IPS DF 6.9 (cell line): ENCODE measurements around the gene PLD1.

ENCODE experiments used
- DNase-seq: peaks from one replicate; pipeline ENCODE4 v3.0.0-alpha.2; 2013; ENCODE audit warnings: low read depth, low spot score
- H3K27ac ChIP-seq: one replicate; pipeline ENCODE4 v1.5.1; 2013; ENCODE audit warnings: low read length, control low read depth
- H3K27me3 ChIP-seq: 2 replicates; pipeline ENCODE4 v1.6.1; 2013; ENCODE audit warnings: mild to moderate bottlenecking, low read length; ENCODE audit not compliant: control insufficient read depth, insufficient read depth
- H3K36me3 ChIP-seq: 2 replicates; pipeline ENCODE4 v1.6.1; 2013; ENCODE audit warnings: low read length; ENCODE audit not compliant: control insufficient read depth, insufficient read depth
- H3K4me1 ChIP-seq: 2 replicates; pipeline ENCODE4 v1.6.1; 2013; ENCODE audit warnings: low read length; ENCODE audit not compliant: control insufficient read depth, insufficient read depth
- H3K4me3 ChIP-seq: 2 replicates; pipeline ENCODE4 v1.5.1; 2013; ENCODE audit warnings: mild to moderate bottlenecking, low read length
- H3K9me3 ChIP-seq: 2 replicates; pipeline ENCODE4 v1.6.1; 2013; ENCODE audit warnings: low read length, inconsistent platforms; ENCODE audit not compliant: control insufficient read depth, insufficient read depth
- WGBS: extraction: QIAGEN DNeasy Blood & Tissue Kit; methylation state at CpG from one replicate; pipeline ENCODE4 v1.1.7; 2013; ENCODE audit warnings: mixed read lengths, missing lambda C conversion rate; ENCODE audit not compliant: insufficient read length, insufficient coverage; 5-methylcytosine and 5-hydroxymethylcytosine counted together

The PLD1 gene

DNA sequence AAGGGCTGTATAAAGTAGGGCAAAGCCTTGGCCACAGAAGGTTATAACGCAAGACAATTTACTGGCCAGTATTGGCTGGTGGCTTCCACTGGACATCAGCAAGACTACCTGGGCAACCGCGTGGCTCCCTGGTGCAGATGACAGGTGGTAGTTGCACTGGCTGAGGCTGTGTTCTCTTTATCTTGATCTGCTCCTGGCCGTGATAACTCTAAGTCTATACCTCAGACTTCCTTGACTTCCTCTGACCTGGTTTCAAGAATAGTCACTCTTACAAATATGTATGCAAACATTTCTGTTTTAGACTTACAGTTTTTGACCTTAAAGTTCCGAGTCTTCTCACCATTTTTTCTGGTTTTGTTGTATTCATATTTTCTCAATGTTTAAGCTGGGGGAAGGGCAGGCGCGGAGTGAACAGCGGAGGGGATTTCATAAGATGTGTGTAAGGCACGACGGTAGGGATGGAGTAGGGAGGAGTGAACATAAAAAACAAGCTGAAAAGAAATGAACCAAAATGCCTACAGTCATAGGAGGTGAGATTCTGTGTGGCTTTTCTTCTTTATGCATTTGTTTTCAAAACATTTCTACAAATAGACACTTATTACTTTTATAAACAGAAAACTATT lies 17.7 kb upstream of the PLD1 start:
- H3K4me1 ChIP-seq, result no peaks in the 10 kb centered on the region; the same call in 1 of the 2 replicates
- H3K27ac ChIP-seq, result no peak overlapping the region
- no peaks in the 10 kb centered on the region for H3K9me3 ChIP-seq
- H3K27me3 ChIP-seq, result no peaks in the 10 kb centered on the region
- no CpG with 5 or more reads among the region's 10 CpGs for WGBS
- no peak overlapping the region for H3K4me3 ChIP-seq
- H3K36me3 ChIP-seq, result no peaks in the 10 kb centered on the region
- no peak for DNase-seq

DNA sequence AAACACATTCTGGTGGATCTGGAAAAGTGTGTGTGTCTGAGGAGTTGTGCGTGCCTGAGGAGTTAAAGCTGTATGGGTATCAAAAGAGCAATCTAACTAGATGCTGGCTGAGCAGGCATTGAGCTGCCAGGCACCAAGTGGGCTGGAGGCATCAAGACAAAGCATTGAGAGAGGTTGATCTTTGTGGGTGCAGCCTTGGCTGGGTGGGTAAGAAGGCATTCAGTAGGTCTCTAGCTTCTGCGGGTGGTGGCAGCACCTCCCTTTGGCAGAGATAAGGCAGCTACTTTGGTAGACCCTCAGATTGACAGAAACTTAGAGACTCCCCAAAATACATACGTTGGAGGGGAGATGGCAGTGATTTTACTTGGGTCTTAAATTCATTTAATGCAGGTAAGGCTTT lies 17.1 kb upstream of the PLD1 start:
- Histone ChIP-seq H3K4me3 (no peak overlapping the region), H3K4me1 (no peaks in the 10 kb centered on the region; the same call in 1 of the 2 replicates), H3K9me3 (no peaks in the 10 kb centered on the region), H3K27ac (no peak overlapping the region), H3K27me3 (no peaks in the 10 kb centered on the region), H3K36me3 (no peaks in the 10 kb centered on the region)
- WGBS, result no CpG with 5 or more reads among the region's 3 CpGs
- no peak for DNase-seq

DNA sequence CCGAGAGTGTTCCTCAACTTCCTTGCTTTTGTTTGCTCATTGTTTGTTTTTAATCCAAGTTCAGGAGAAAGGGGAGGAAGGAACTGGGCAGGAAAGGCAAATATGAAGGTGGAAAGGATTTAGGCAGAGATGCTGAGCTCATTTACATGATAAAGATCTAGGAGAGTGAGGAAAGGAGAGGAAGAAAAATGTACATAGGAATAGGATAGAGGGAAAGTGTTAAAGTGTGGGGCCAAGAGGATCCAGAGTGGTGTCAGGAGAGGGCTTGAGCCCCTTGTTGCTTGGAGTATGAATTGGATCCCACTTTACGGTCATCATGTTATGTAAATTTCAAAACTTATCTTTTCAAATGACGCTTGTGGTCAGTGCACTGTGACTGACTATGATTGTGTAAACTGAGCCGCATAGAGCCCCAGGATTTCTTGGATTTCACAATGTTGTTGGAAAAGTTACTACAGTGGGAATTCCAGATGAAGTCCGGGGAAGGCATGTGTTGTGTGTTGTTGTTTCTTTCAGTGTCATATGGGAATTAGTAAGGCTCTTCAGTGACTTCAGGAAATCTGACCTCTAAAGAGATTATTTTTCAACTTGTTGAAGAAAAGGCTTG lies 15.0 kb upstream of the PLD1 start:
- no peak for DNase-seq
- no peaks in the 10 kb centered on the region; the same call in 1 of the 2 replicates for H3K4me1 ChIP-seq
- no CpG with 5 or more reads among the region's 5 CpGs for WGBS
- no peak overlapping the region for H3K27ac ChIP-seq
- H3K27me3 ChIP-seq, result no peaks in the 10 kb centered on the region
- H3K4me3 ChIP-seq, result no peak overlapping the region
- no peaks in the 10 kb centered on the region for H3K36me3 ChIP-seq
- no peaks in the 10 kb centered on the region for H3K9me3 ChIP-seq

DNA sequence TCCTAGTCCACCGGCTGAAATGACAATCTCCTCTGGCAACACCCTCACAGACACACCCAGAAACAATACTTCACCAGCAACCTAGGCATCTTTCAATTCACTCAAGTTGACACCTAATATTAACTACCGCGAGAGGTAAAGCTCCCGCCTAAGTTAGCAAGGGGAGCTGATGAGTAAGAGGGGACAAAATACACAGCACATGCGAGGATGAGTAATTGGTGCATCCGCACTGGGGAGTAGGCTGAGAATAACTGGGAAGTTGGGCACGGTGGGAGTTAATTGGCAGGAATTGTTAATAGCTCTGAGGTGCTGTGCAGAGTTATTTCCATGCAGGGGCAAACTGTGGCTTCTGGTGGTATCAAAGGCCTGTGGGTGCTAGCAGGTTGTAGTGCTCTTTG lies 14.5 kb upstream of the PLD1 start:
- no peak overlapping the region for H3K27ac ChIP-seq

DNA sequence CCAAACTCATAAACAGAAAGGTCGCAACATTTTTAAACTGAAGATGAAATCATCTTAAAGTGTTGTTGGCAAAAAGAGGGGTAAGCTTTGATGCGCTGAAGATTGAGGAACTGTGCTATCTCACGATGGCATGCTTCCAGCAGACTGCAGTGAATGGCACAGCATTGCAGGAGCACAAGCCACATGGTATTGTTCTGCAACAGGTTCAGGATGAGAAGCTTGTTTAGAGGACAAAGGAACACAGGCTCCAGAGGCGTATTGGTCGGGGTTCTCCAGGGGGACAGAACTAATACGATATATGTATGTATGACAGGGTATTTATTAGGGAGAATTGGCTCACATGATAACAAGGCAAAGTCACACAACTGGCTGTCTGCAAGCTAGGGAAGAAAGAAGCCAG lies 13.8 kb upstream of the PLD1 start:
- no peak for DNase-seq
- no CpG with 5 or more reads among the region's 6 CpGs for WGBS
- Histone ChIP-seq H3K4me1 (no peaks in the 10 kb centered on the region; the same call in 1 of the 2 replicates), H3K27me3 (no peaks in the 10 kb centered on the region), H3K27ac (no peak overlapping the region), H3K9me3 (no peaks in the 10 kb centered on the region), H3K4me3 (no peak overlapping the region), H3K36me3 (no peaks in the 10 kb centered on the region)

More for the DNA sequence above, 14.5 kb upstream of the PLD1 start:
- DNase-seq, result no peak
- Histone ChIP-seq H3K4me1 (no peaks in the 10 kb centered on the region; the same call in 1 of the 2 replicates), H3K27me3 (no peaks in the 10 kb centered on the region), H3K9me3 (no peaks in the 10 kb centered on the region), H3K4me3 (no peak overlapping the region), H3K36me3 (no peaks in the 10 kb centered on the region)
- WGBS, result no CpG with 5 or more reads among the region's 7 CpGs

DNA sequence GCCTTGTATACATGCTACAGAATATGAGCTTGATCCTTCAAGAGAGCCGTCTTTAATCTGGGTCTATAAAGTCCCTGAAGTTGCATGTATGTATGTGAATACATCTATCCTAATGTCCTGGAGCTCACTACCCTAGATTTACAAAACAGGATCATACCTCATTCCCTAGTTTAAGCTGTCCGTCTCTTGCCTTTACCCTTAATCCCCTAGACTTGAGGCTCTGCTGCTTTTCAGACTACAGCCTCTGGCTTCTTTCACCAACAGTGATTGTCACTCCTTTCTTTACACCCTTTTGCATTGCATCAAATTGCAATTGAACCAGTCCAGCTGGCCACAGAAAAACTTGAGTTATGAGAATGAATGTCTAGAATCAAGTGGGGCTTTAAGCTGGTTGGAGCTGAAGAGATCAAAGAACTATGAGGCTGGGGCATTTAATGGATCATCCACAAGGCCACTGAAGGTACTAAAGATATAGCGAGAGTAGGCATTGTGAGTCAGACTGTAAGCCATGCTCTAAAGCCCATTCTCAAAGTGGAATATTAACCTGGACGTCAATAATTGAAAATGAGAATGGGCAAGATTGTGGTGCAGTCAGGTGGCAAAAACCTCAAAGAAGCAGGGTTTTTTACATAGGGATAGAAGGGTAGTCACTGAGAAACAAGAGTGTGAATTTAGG lies 12.3 kb upstream of the PLD1 start:
- no CpG with 5 or more reads among the region's 4 CpGs for whole genome bisulfite sequencing
- Histone ChIP-seq H3K27ac (no peak overlapping the region), H3K27me3 (no peaks in the 10 kb centered on the region), H3K4me3 (no peak overlapping the region), H3K9me3 (no peaks in the 10 kb centered on the region), H3K36me3 (no peaks in the 10 kb centered on the region), H3K4me1 (no peaks in the 10 kb centered on the region; the same call in 1 of the 2 replicates)
- DNase-seq, result no peak

DNA sequence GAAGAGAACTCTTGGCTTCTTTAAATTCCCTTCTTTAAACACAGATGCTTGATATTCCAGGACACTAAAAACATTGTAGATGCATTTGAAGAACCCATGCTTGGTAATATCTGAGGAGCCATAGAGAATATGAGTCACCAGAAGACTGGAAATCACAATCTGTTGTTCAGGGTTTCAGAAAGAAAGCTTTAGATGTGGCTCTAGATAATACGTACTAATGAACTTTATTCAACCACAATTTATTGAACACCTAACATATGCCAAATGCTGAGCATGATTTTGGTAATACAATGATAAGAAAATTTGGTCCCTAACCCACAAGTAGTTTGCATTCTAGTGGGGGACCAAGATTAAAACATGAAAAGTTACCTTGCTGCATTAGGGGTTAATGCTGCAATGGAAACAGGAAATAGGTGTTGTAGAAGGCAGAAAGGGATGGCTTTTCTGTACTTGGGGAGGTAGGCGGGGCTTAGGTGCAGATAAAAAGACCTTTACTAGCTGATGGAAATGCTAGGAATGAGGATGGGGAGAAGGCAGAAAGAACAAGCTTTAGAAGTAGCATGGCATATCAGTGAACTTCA lies 11.6 kb upstream of the PLD1 start:
- Histone ChIP-seq H3K9me3 (no peaks in the 10 kb centered on the region), H3K36me3 (no peaks in the 10 kb centered on the region), H3K4me1 (no peaks in the 10 kb centered on the region; the same call in 1 of the 2 replicates), H3K27me3 (no peaks in the 10 kb centered on the region), H3K4me3 (no peak overlapping the region), H3K27ac (no peak overlapping the region)
- WGBS, result no CpG with 5 or more reads among the region's 2 CpGs
- DNase-seq, result no peak

DNA sequence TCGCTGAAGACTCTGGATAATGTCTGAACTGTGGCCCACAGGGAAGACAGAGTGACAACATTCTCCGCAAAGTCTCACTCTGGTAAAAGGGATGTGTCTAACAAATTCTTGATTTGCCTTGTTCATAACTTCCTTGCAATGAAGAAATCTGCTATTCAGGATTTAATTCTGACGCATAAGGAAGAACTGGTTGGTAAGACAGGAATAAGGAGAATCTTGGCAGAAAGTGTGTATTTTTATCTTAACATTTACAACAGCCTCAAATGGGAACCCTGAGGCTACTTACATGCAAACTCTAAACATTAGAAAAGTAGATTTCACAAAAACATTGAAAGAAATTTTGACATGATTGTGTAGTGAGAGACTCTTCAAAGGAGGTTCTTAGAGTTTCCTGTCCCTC lies 10.8 kb upstream of the PLD1 start:
- DNase-seq, result no peak
- H3K9me3 ChIP-seq, result no peaks in the 10 kb centered on the region
- H3K4me1 ChIP-seq, result no peaks in the 10 kb centered on the region; the same call in 1 of the 2 replicates
- no peak overlapping the region for H3K27ac ChIP-seq
- H3K36me3 ChIP-seq, result no peaks in the 10 kb centered on the region
- no CpG with 5 or more reads among the region's 3 CpGs for WGBS
- H3K4me3 ChIP-seq, result no peak overlapping the region
- no peaks in the 10 kb centered on the region for H3K27me3 ChIP-seq

DNA sequence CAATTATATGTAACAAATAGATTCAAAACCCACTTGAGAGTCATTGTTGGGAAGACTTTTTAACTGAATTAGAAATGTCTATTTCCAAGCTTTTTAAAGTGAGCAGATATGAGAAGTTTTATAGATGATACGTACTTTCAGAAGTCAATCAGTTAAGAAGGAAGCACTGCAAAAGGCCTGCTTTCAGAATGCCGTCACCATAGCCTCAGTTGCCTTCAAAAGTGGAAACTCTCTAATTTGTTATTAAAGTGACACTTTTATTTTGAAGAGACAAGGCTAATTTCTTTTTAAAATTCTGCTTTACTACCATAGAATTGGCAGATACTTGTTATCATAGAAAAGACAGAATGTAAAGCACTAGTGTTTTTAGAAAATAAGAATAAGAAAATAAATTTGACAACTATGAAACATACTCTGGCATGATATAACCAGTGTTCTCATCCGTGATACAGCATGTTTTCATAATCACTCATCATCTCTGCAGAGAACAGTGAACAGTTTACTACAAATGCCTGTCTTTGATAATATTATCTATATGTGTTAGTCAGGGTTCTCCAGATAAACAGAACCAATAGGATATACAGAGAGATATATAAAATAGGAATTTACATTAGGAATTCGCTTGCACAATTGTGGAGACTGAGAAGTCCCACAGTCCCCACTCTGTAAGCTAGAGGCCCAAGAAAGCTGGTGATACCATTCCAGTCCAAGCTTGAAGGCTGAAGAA lies 7.0 kb upstream of the PLD1 start:
- WGBS, result no CpG with 5 or more reads among the region's 4 CpGs
- no peak for DNase-seq
- no peak overlapping the region for H3K4me3 ChIP-seq
- no peaks in the 10 kb centered on the region for H3K4me1 ChIP-seq
- no peaks in the 10 kb centered on the region for H3K27me3 ChIP-seq
- no peak overlapping the region for H3K27ac ChIP-seq
- no peaks in the 10 kb centered on the region for H3K36me3 ChIP-seq
- no peaks in the 10 kb centered on the region for H3K9me3 ChIP-seq

DNA sequence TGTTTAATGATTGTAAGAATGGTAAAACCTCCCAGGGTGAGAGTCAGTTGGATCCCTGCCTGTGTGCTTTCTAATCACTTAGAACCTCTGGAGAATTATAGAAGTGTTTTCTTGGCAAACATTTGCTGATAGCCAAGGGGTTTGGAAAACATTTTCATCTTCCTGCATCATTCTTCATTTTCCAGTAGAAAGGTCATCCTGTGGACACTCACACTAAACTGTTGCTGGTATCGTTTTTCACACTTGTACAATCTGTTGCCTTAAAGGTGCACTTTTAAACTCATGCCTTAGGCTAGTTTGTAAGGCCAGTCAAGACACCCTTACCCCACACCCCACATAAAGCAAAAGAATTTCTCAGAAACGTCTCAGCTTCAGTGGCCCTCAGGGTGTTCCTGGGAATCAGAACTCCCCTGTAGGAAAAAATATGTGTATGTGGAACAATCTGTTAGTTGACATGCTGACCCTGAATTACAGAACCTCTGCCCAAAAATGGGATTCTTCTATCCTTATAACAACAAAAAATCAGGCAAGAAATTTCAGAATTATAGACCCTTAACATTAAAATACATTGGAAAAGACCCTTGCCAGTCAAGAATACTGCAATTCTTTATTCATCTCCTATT lies 5.8 kb upstream of the PLD1 start:
- H3K36me3 ChIP-seq, result no peaks in the 10 kb centered on the region
- H3K4me3 ChIP-seq, result no peak overlapping the region
- H3K27me3 ChIP-seq, result peaks cover 3% of the 10 kb centered on the region; the same call in 1 of the 2 replicates
- no peaks in the 10 kb centered on the region for H3K9me3 ChIP-seq
- no peaks in the 10 kb centered on the region for H3K4me1 ChIP-seq
- DNase-seq, result no peak
- no CpG with 5 or more reads among the region's 2 CpGs for WGBS
- H3K27ac ChIP-seq, result no peak overlapping the region
